Measurements from ENCODE around the gene SMAD7.

GRCh38 chr18:48922801-48923730 lies 27.7 kb downstream of the SMAD7 start:
- TF ChIP-seq CTCF (IDR thresholded peaks at IDR 0.05) (no peak), POLR2A (IDR thresholded peaks at IDR 0.05) (no peak)
